NCI-H2029 (cell line): Measurements from ENCODE around the gene TM6SF1.

Experiments
- DNase-seq: peaks from one replicate; lab custom pipeline; 2025; lab: John Stamatoyannopoulos, UW

TM6SF1 gene

DNA sequence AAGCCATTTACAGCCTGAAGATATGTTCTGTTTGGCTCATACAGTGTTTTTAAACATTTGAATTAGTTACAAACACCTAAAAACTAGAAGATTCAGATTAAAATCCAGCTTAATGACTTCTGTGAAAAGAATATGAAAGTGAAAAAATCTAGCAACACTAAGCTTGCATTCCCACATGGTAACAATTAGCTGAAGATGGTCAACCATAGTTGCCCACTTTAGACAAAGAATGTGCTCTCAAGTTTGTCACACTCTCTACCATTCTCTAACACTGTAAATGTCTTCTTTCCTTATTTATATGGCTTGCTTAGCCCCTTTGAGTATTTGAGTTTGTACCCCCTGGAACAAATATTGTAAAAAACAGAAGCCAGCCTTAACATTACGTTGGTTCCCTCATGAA, 67.4 kb downstream of the TM6SF1 start:
- DNase-seq = no peak

DNA sequence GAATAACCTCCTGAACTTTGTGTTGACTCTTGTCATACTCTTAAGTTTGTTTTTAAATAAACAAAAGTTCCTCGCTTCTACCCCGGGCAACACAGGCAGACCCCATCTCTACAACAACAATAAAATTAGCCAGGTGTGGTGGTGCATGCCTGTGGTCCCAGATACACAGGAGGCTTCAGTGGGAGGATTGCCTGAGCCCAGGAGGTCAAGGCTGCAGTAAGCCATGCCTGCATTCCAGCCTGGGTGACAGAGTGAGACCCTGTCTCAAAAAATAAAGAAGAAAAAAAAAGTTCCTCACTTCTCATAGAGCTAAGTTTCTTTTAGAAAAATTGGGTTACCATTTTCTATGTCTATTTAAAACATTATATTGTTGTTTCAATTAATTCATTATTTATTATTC, 70.9 kb downstream of the TM6SF1 start:
- no peak for DNase-seq

DNA sequence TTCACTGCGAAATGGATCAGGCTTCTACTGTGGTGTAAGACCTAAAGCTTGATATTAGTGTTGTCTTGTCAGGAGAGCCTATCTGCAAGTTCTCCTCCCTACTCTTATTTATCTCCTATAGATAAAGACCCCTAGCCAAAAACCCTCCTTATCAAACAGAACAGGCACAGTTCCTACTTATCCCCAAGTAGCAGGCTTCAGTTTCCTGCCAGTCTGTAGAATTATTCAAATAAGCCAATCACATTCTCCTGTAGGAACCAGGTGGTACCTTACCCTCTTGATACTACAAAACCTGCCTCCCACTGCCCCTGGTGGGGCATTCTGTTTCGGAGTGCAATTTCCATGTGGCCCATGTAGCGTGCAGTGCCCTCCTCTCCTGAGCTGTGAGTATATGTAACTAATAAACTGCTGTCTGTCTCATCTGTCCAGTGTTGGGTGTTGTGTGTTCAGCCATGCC, 71.5 kb downstream of the TM6SF1 start:
- no peak for DNase-seq

DNA sequence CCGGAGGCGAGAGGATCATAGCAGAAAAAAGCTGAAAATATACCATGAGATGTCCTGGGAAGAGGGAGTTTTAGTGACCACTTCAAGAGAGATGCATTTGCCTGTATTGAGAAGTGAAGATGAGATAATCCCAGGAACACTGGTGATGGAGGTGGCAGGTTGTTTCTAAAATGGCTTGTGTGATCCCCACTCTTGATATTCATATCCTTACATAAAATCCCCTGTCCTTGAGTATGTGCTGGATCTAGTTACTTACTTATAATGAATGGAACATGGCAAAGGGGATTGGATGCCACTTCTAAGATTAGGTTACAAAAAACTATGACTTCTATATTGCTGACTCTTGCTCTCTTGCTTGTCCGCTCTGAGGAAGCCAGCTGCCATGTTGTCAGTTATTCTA, 78.1 kb downstream of the TM6SF1 start:
- no peak for DNase-seq
